D721Med (cell line): ENCODE measurements around the gene PLCB4.

Source experiments
- DNase-seq: peaks from one replicate; pipeline ENCODE4 v3.0.0; 2011; ENCODE audit warnings: low spot score; ENCODE audit not compliant: insufficient read length
- FAIRE-seq: peaks from 2 replicates; lab custom pipeline; 2011; peaks lifted over from hg19 to GRCh38; lab: Jason Lieb, UNC
- CTCF ChIP-seq: IDR thresholded peaks from 2 replicates; pipeline ENCODE4 v1.5.1; 2012; ENCODE audit warnings: mild to moderate bottlenecking, control low read depth; ENCODE audit not compliant: insufficient read depth; ENCODE audit errors: missing control alignments

The PLCB4 gene

GRCh38 chr20:9483131-9483530 is 414.2 kb downstream of the PLCB4 start:
- TF ChIP-seq CTCF: no peak
- no peak for FAIRE-seq
- DNase-seq: no peak

- TF ChIP-seq CTCF: no peak
- DNase-seq (no peak), FAIRE-seq (no peak)
Observed at GRCh38 chr20:9485614-9486340, 416.9 kb downstream of the PLCB4 start.

GRCh38 chr20:9487231-9487630 is 418.3 kb downstream of the PLCB4 start:
- no peak for FAIRE-seq
- DNase-seq: no peak
- TF ChIP-seq CTCF: no peak

GRCh38 chr20:9488063-9488462 is 419.2 kb downstream of the PLCB4 start:
- DNase-seq: no peak
- no peak for FAIRE-seq

GRCh38 chr20:9490161-9490560 is 421.3 kb downstream of the PLCB4 start:
- no peak for FAIRE-seq
- no peak for DNase-seq
- TF ChIP-seq CTCF: no peak

More at GRCh38 chr20:9488063-9488462, 419.2 kb downstream of the PLCB4 start:
- no peak for TF ChIP-seq CTCF

- no peak for DNase-seq
- TF ChIP-seq CTCF: no peak
- FAIRE-seq: no peak
Observed at GRCh38 chr20:9490631-9491030, 421.7 kb downstream of the PLCB4 start.

GRCh38 chr20:9491324-9491723 is 422.4 kb downstream of the PLCB4 start:
- DNase-seq (no peak), FAIRE-seq (no peak)
- TF ChIP-seq CTCF: no peak
